ENCODE data around the gene FADS2. TPM values are rescaled to one million over a fixed set of nuclear protein-coding genes. Genes with fewer than 3 reads are reported as not detected.

The FADS2 gene
- total RNA-seq, 2 donors from 2014 or later, result 2.0 to 4.4 TPM

- Histone ChIP-seq H3K4me1 (no peaks in the 10 kb centered on the region), H3K9me3 (no peaks in the 10 kb centered on the region), H3K4me3 (no peak overlapping the region), H3K27me3 (no peaks in the 10 kb centered on the region), H3K36me3 (replicated peaks in 1 of 2; ENCODE audit: insufficient read depth in 1 of 2, low read depth in 2 of 2) (no peaks in the 10 kb centered on the region), H3K27ac (no peak overlapping the region)
- intact Hi-C loops (cut with DNase I), result no loop called here
- TF ChIP-seq POLR2A (IDR thresholded peaks at IDR 0.05) (no peak), CTCF (IDR thresholded peaks at IDR 0.05) (no peak)
- no peak for DNase-seq
- ATAC-seq, result no peak
- 82 to 83% methylated on average over 11 to 14 of the region's 14 CpGs for WGBS, 2 donors
These were observed 77.9 kb downstream of the FADS2 start for GRCh38 chr11:61905801-61906521.

- Histone ChIP-seq H3K27me3 (no peaks in the 10 kb centered on the region), H3K27ac (no peak overlapping the region), H3K4me3 (no peak overlapping the region), H3K4me1 (no peaks in the 10 kb centered on the region), H3K9me3 (no peaks in the 10 kb centered on the region), H3K36me3 (replicated peaks in 1 of 2; ENCODE audit: insufficient read depth in 1 of 2, low read depth in 2 of 2) (no peaks in the 10 kb centered on the region)
- TF ChIP-seq CTCF (IDR thresholded peaks at IDR 0.05) (no peak), POLR2A (IDR thresholded peaks at IDR 0.05) (no peak)
- no peak for DNase-seq
- WGBS, 2 donors, result 83 to 89% methylated on average over 10 to 14 of the region's 14 CpGs
- no peak for ATAC-seq
- intact Hi-C loops (cut with DNase I), result no loop called here
These were observed 78.4 kb downstream of the FADS2 start for GRCh38 chr11:61906522-61906909.

- Histone ChIP-seq H3K9me3 (no peaks in the 10 kb centered on the region), H3K4me1 (no peaks in the 10 kb centered on the region), H3K36me3 (replicated peaks in 1 of 2; ENCODE audit: insufficient read depth in 1 of 2, low read depth in 2 of 2) (no peaks in the 10 kb centered on the region), H3K27me3 (no peaks in the 10 kb centered on the region), H3K27ac (no peak overlapping the region), H3K4me3 (no peak overlapping the region)
- DNase-seq (no peak), ATAC-seq (no peak)
- intact Hi-C loops (cut with DNase I), result no loop called here
- no peak for TF ChIP-seq CTCF (IDR thresholded peaks at IDR 0.05)
- TF ChIP-seq POLR2A (IDR thresholded peaks at IDR 0.05), result no peak
- WGBS, 2 donors, result 87 to 88% methylated on average over 14 to 17 of the region's 19 CpGs
These were observed 79.2 kb downstream of the FADS2 start for GRCh38 chr11:61907282-61907681.

- Histone ChIP-seq H3K27me3 (no peaks in the 10 kb centered on the region), H3K4me1 (no peaks in the 10 kb centered on the region), H3K36me3 (replicated peaks in 1 of 2; ENCODE audit: insufficient read depth in 1 of 2, low read depth in 2 of 2) (no peaks in the 10 kb centered on the region), H3K4me3 (no peak overlapping the region), H3K9me3 (no peaks in the 10 kb centered on the region), H3K27ac (no peak overlapping the region)
- intact Hi-C loops (cut with DNase I), result no loop called here
- no peak for DNase-seq
- 60 to 74% methylated on average over 3 to 19 of the region's 21 CpGs for WGBS, 2 donors
- no peak for TF ChIP-seq CTCF (IDR thresholded peaks at IDR 0.05)
- TF ChIP-seq POLR2A (IDR thresholded peaks at IDR 0.05), result no peak
- ATAC-seq, result no peak
These were observed 80.0 kb downstream of the FADS2 start for GRCh38 chr11:61907871-61908729.
